Activated CD8-positive, alpha-beta memory T cell treated with anti-CD3 and anti-CD28 coated beads, Interleukin-2, amount 10 ng/mL, durations not matched to agents 7 days and 5 days (primary cell): ENCODE measurements around the gene SMIM12. TPM values are rescaled to one million over a fixed set of nuclear protein-coding genes. Genes with fewer than 3 reads are reported as not detected.

ENCODE experiments used
- ATAC-seq: fragments of 150-1000 bp; cut with Tn5 transposase; one replicate; pipeline ENCODE4 v1.10.0; 2021; ENCODE audit warnings: moderate library complexity
- CTCF ChIA-PET: fragments of 350-600 bp; sonication (Branson Sonifier 250); formaldehyde crosslinking; loops from one replicate; lab custom pipeline; 2021; ENCODE audit warnings: antibody characterized with exemption; lab: Charles Lee
- DNase-seq: peaks from one replicate; pipeline ENCODE4 v3.0.0-alpha.2; 2020
- H3K27ac Mint-ChIP-seq: one replicate; pipeline ENCODE4 v1.8.0; 2021; ENCODE audit warnings: mild to moderate bottlenecking, mixed read lengths
- H3K27me3 Mint-ChIP-seq: one replicate; pipeline ENCODE4 v1.8.0; 2021; ENCODE audit warnings: mixed read lengths
- H3K36me3 Mint-ChIP-seq: one replicate; pipeline ENCODE4 v1.8.0; 2021; ENCODE audit warnings: mild to moderate bottlenecking, mixed read lengths
- H3K4me1 Mint-ChIP-seq: one replicate; pipeline ENCODE4 v1.8.0; 2021; ENCODE audit warnings: mixed read lengths
- H3K4me3 Mint-ChIP-seq: one replicate; pipeline ENCODE4 v1.8.0; 2021; ENCODE audit warnings: mild to moderate bottlenecking, moderate library complexity, mixed read lengths
- H3K9me3 Mint-ChIP-seq: one replicate; pipeline ENCODE4 v1.8.0; 2022; ENCODE audit warnings: low read depth, mixed read lengths
- total RNA-seq, 2 experiments: library from RNA; stranded (reverse); gene quantifications; one replicate each; pipeline ENCODE4 v1.2.3, GENCODE V29; 2021

The SMIM12 gene
- total RNA-seq, 2 experiments from 2014 or later = 52.7 to 67.2 TPM

DNA sequence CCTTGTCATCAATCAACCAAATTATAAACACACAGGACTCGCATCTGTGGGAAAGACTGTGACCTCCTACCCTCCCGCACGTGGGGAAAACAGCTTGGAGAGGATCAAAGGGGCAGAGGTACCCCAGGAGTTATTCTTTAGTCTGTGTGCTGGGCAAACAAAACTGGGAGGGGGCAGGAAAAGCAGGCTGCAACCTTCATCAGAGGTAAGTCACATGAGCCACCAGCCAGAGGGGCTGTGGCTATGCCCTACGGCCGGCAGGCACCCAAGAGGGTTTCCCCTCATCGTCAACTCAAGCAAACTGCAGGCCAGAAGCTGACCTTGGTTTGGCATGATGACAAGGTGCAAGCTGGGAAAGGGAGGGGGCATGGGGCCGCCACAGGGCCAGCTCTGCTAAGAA is 12.5 kb downstream of the SMIM12 start:
- H3K27ac Mint-ChIP-seq = no peak overlapping the region
- no peak overlapping the region for H3K4me3 Mint-ChIP-seq
- CTCF ChIA-PET = interaction anchor here (1.4 kb wide), 1 partner anchor 20 kb away, joined by 4 read pairs; no protein-coding TSS in a partner anchor
- H3K27me3 Mint-ChIP-seq = no peaks in the 10 kb centered on the region
- DNase-seq (no peak), ATAC-seq (no peak)
- no peaks in the 10 kb centered on the region for H3K9me3 Mint-ChIP-seq
- peaks cover 9% of the 10 kb centered on the region for H3K36me3 Mint-ChIP-seq
- H3K4me1 Mint-ChIP-seq = peaks cover 12% of the 10 kb centered on the region

DNA sequence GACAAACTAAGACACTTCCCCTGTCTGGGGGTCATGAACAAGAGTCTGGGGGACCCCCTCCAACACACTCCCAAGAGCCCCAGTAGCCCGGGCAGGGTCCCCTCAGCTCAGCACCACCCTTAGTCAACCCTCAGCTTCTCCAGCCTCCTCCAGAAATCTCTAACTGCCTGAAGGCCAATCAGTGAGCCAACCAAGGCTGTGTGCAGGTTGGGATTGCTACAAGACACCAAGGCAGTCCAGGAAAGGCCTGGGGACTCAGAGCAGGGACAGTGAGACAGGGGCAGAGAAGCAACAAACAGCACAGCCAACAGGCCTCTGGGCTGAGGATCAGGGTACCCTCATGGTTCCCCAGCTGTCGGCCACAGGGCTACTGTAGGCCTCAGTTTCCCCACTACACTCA is 13.3 kb downstream of the SMIM12 start:
- no peak for DNase-seq
- H3K27me3 Mint-ChIP-seq = no peaks in the 10 kb centered on the region
- H3K9me3 Mint-ChIP-seq = no peaks in the 10 kb centered on the region
- H3K4me3 Mint-ChIP-seq = no peak overlapping the region
- no peak for ATAC-seq
- CTCF ChIA-PET = interaction anchor here (1.4 kb wide), 1 partner anchor 21 kb away, joined by 4 read pairs; no protein-coding TSS in a partner anchor
- H3K27ac Mint-ChIP-seq = no peak overlapping the region
- peaks cover 11% of the 10 kb centered on the region for H3K4me1 Mint-ChIP-seq
- peaks cover 6% of the 10 kb centered on the region for H3K36me3 Mint-ChIP-seq

DNA sequence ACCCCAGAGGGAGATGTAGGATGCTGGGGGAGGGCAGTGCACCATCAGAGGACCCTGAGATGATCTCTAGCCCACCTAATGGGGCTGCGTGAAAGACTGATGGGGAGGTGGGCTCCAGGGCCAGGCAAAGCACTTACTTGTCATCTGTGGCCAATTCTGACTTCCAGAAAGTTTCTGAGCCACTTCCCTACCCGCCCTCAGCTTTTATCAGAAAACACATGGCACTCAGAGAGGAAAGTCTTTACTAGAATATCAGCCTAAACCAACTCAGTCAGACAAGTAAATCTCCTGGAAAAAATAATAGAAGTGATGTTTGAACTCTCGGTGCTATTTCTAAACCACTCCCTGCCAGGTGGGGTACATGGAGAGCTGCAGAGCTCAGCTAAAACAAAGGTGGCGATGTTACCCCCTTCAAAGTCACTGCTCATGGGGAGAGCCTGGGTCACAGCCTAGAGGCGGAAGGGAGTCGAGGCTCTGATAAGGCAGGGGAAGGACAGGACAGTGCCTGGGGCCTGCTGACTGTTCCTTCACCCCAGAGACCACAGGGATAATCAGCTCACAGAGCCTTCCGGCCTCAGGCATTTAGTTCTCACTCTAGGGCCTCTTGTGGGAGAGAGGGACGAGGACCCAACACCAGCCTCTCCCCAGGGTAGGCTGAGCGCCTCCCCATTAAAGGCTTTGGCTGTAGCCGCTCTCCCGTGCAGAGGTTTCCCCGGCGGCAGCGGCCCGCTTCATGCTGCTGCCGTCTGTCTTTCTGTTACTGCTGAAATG is 14.2 kb downstream of the SMIM12 start:
- H3K9me3 Mint-ChIP-seq = no peaks in the 10 kb centered on the region
- CTCF ChIA-PET = interaction anchor here (2.2 kb wide), 1 partner anchor 7 kb away, joined by 10 read pairs; no protein-coding TSS in a partner anchor
- ATAC-seq (no peak), DNase-seq (no peak)
- H3K4me3 Mint-ChIP-seq = no peak overlapping the region
- H3K27me3 Mint-ChIP-seq = no peaks in the 10 kb centered on the region
- peaks cover 11% of the 10 kb centered on the region for H3K4me1 Mint-ChIP-seq
- no peak overlapping the region for H3K27ac Mint-ChIP-seq
- peaks cover 6% of the 10 kb centered on the region for H3K36me3 Mint-ChIP-seq

DNA sequence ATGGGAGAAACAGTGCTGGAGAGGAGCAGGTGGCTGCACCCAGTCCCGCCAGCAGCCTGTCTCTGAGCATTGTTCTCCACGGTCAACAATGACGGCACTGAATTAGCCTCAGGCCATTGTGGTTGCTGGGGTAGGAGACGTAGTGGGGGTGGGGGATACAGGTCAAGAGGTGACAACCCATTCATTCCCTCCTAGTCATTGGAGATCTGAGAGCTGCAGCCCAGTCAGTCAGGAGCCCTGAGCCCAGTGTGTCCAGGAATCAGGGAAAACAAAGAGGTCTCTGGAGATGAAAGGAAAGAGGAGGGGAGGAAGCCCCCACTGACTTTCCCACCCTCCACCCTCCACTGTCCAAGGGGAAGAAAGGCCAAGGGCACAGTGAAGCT is 15.3 kb downstream of the SMIM12 start:
- CTCF ChIA-PET = interaction anchor here (2.2 kb wide), 1 partner anchor 8 kb away, joined by 10 read pairs; no protein-coding TSS in a partner anchor
- ATAC-seq (no peak), DNase-seq (no peak)
- Mint-ChIP-seq H3K27me3 (no peaks in the 10 kb centered on the region), H3K36me3 (peaks cover 2% of the 10 kb centered on the region), H3K9me3 (no peaks in the 10 kb centered on the region), H3K4me3 (no peak overlapping the region), H3K4me1 (peaks cover 11% of the 10 kb centered on the region), H3K27ac (no peak overlapping the region)

DNA sequence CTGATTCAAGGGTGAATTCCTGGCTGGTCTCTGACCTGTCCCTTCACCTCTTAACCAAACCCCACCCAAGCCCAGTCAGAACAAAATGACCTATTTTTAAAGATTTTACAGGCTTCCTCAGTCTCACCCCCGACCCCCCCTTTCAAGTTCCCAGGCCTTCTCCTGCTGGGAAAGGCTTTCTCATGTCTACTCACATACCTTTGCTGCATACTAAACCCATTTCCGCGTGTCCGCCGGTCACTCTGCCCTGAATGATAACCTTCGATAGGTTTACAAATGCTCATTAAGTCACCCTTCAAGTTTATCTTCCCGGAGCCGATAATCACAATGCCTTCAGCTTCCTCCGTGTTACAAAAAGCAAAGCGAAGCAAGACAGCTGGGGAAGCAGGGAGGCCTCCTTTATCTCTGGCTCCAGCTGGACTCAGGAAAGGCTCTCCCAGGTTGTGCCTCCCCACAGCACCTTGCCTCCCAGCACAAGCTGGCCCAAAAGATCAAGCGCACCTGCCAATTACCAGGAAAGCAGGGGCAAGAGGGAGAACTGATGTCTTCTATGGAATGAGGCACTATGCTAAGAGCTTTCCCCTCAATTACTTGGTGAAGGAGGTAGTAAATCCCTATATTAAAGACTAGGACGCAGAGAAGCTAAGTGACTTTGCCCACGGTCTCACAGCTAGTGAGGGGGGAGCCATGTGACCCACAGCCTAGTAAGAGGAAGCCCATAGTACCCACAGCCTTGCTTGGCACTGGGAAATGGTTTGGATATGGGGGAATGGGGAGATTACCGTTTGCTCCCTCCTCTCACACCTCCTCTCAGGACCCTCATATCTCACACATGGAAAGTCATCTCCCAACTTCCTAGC is 15.9 kb downstream of the SMIM12 start:
- Mint-ChIP-seq H3K27ac (peak overlapping the region; percentile 26), H3K4me3 (no peak overlapping the region)
- CTCF ChIA-PET = interaction anchor here (2.2 kb wide), 1 partner anchor 9 kb away, joined by 10 read pairs; no protein-coding TSS in a partner anchor

DNA sequence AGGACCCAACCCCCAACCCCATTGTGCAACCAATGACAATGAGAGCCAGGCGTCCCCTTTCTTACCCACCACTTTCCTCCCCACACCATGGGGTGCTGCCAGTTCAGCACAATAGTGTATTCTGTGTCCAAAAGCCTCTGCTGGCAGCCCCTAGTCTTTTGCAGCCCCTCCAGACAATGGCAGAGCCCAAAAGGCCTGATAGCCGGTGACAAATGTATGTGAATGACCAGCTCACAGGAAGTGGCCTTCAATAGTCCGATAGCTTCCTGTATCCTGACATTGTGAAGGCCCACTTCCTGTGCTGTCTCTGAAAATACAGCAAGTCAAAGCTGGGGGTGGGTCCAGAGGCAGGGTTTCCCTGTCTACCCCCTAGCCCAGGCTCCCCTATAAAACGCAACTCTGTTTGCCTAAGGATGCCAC is 16.6 kb downstream of the SMIM12 start:
- CTCF ChIA-PET = interaction anchor here (1.1 to 2.2 kb wide), 2 partner anchors 10 to 11 kb away, joined by 3 to 10 read pairs; no protein-coding TSS in a partner anchor
- ATAC-seq (no peak), DNase-seq (no peak)
- Mint-ChIP-seq H3K36me3 (no peaks in the 10 kb centered on the region), H3K4me3 (no peak overlapping the region), H3K9me3 (no peaks in the 10 kb centered on the region), H3K4me1 (peaks cover 11% of the 10 kb centered on the region), H3K27me3 (no peaks in the 10 kb centered on the region), H3K27ac (peak overlapping the region; percentile 26)

More for the DNA sequence above, 15.9 kb downstream of the SMIM12 start:
- no peaks in the 10 kb centered on the region for H3K36me3 Mint-ChIP-seq
- peaks cover 11% of the 10 kb centered on the region for H3K4me1 Mint-ChIP-seq
- no peaks in the 10 kb centered on the region for H3K27me3 Mint-ChIP-seq
- DNase-seq (no peak), ATAC-seq (no peak)
- H3K9me3 Mint-ChIP-seq = no peaks in the 10 kb centered on the region

DNA sequence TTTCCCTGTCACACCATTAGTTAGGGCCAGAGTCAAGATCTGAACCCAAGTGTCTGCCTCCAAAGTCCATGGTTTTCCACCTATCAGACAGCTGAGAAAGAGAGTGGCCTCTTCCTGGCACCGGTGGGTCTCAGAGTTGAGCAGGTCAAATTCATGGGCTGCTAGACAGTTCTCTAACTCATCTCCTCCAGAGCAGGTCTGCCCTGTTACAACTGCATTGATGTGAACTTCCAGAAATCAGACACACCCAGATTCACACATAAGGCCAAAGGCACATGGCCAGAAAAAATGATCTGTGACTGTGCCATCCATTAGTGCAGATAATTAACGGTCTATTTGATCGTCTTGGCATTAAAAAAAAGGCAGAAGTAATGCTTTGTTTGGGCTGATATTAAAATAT is 17.5 kb downstream of the SMIM12 start:
- no peak overlapping the region for H3K27ac Mint-ChIP-seq
- DNase-seq (no peak), ATAC-seq (no peak)
- H3K4me3 Mint-ChIP-seq = no peak overlapping the region
- H3K9me3 Mint-ChIP-seq = no peaks in the 10 kb centered on the region
- H3K27me3 Mint-ChIP-seq = no peaks in the 10 kb centered on the region
- no peaks in the 10 kb centered on the region for H3K36me3 Mint-ChIP-seq
- CTCF ChIA-PET = interaction anchor here (1.0 to 1.1 kb wide), 2 partner anchors 10 to 11 kb away, joined by 3 read pairs; no protein-coding TSS in a partner anchor
- H3K4me1 Mint-ChIP-seq = peaks cover 11% of the 10 kb centered on the region

DNA sequence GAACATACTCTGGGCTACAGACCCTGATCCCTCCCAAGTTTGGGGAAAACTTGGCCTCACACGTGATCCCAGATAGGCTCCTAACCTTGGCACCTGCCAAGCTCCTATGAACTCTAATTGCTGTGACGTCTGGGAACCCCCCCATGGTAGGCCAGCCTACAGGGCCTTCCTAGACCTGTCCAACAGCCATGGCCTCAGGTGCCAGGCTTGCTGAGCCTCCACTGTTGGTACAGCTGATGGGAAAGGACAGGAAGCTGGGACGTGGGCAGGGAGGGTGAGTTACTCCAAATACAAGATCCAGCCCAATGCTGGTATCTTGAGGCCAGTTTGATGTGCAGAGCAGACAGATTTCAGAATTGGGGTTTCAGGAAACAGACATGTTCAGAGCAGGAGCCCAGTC is 19.1 kb downstream of the SMIM12 start:
- no peak overlapping the region for H3K27ac Mint-ChIP-seq
- ATAC-seq = no peak
- H3K9me3 Mint-ChIP-seq = no peaks in the 10 kb centered on the region
- peak; percentile 22 for DNase-seq
- CTCF ChIA-PET = interaction anchor here (0.9 kb wide), 1 partner anchor 12 kb away, joined by 3 read pairs; no protein-coding TSS in a partner anchor
- H3K4me1 Mint-ChIP-seq = peaks cover 11% of the 10 kb centered on the region
- no peak overlapping the region for H3K4me3 Mint-ChIP-seq
- no peaks in the 10 kb centered on the region for H3K27me3 Mint-ChIP-seq
- no peaks in the 10 kb centered on the region for H3K36me3 Mint-ChIP-seq

DNA sequence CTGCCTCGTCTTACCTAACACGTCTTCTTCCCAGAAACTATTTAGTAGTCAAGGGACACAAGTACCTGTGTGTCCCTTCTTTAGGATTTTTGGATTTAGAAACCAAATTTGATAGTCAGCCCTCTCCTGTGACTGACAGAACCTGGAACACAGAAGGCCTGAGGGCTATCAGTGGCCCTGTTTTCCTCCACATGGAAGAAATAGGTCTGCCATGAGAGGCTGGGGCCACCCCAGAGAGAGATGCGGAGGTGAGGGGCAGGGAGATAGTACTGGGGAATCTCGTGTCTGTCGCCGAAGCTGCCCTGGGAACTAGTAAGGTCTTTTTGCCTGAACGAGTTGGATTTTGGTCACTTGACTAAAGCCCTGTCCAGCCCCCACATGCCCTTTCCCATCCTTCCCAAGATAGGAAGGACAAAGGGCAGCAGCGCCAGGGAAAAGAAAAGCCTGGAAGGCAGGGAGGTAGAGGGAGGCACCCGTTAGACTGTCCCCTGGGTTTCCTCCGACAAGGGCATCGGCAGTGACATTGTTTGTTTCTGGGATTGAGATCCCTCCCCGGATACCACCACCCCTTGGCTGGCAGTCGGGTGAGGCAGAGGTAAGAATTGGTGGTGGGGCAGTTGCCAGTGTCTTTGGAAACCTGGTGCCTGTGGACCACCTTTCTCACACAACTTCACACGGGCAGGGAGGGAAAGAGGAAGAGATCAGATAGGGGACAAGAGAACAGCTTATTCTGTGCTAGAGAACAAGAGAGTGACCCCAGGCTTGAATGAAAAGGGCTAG is 19.8 kb downstream of the SMIM12 start:
- CTCF ChIA-PET = interaction anchor here (0.9 kb wide), 1 partner anchor 13 kb away, joined by 3 read pairs; no protein-coding TSS in a partner anchor
- H3K27me3 Mint-ChIP-seq = no peaks in the 10 kb centered on the region
- H3K36me3 Mint-ChIP-seq = no peaks in the 10 kb centered on the region
- no peak for ATAC-seq
- H3K4me1 Mint-ChIP-seq = peaks cover 11% of the 10 kb centered on the region
- peak; percentile 22 for DNase-seq
- no peak overlapping the region for H3K27ac Mint-ChIP-seq
- no peak overlapping the region for H3K4me3 Mint-ChIP-seq
- no peaks in the 10 kb centered on the region for H3K9me3 Mint-ChIP-seq

DNA sequence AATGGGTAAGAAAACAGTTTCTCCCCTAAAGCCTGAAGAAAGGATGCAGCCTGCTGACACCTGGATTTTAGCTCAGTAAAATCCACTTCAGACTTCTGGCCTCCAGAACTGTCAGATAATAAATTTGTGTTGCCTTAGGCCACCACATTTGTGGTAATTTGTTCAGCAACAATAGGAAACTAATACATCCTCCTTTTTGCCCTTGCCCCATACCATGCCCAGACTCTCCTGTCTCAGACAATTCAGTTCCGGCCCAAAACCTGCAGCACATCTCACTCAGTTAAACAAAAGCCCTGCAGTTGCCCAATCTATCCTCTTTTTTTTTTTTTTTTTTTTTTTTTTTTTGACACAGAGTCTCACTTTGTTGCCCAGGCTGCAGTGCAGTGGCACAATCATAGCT is 25.8 kb downstream of the SMIM12 start:
- H3K36me3 Mint-ChIP-seq = no peaks in the 10 kb centered on the region
- CTCF ChIA-PET = interaction anchor here (3.3 kb wide), 1 partner anchor 19 kb away, joined by 8 read pairs; no protein-coding TSS in a partner anchor
- no peaks in the 10 kb centered on the region for H3K27me3 Mint-ChIP-seq
- no peak overlapping the region for H3K27ac Mint-ChIP-seq
- no peak overlapping the region for H3K4me3 Mint-ChIP-seq
- no peaks in the 10 kb centered on the region for H3K9me3 Mint-ChIP-seq
- ATAC-seq = no peak
- H3K4me1 Mint-ChIP-seq = no peaks in the 10 kb centered on the region
- DNase-seq = no peak

DNA sequence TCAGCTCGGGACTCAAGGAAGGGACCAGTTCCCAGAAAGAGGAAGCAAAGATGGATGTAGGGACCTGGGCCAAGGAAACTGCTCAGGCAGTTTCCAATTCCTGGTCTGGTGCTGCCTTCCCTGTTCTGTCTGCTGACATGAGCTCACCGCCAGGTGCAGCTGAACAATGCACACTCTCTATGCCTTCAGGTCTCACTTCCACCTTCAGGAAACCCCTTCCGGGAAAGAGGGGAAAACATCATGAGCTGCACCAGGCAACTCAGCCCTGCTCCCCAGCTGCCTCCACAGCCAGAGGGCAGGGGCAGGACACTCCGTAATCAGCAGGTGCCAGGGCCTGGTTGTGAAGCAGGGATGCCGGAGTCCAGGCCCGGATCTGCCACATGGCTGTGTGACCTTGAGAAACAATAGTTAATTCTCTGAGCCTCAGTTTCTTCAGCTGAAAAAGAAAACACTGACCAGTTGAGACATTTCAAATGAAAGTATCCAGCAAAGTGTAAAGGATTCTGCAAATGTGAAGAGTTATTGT is 27.8 kb downstream of the SMIM12 start:
- CTCF ChIA-PET = interaction anchor here (0.8 kb wide), 1 partner anchor 11 kb away, joined by 3 read pairs; no protein-coding TSS in a partner anchor

DNA sequence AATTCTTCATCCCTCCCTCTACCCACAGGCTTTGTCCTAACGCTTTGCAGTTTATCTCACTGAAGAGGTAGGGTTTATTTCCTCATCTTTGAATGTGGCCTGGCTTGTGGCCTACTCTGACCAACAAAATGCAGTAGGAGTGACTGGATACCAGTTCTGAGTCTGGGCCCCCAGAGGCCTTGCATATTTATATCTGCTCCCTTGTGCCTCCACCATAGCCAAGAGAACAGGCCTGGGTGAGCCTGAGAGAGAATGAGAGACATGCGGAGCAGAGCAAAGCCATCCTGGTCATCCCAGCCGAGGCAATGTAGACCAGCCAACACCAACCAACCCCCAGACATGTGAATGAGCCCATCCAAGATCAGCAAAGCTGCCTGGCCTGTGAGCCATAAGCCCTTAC is 30.3 kb downstream of the SMIM12 start:
- DNase-seq = peak; percentile 30
- no peaks in the 10 kb centered on the region for H3K27me3 Mint-ChIP-seq
- CTCF ChIA-PET = no interaction called here
- H3K4me3 Mint-ChIP-seq = no peak overlapping the region
- H3K36me3 Mint-ChIP-seq = no peaks in the 10 kb centered on the region
- H3K4me1 Mint-ChIP-seq = no peaks in the 10 kb centered on the region
- no peak for ATAC-seq
- H3K9me3 Mint-ChIP-seq = no peaks in the 10 kb centered on the region
- H3K27ac Mint-ChIP-seq = no peak overlapping the region

More for the DNA sequence above, 27.8 kb downstream of the SMIM12 start:
- DNase-seq (no peak), ATAC-seq (no peak)
- H3K27me3 Mint-ChIP-seq = no peaks in the 10 kb centered on the region
- no peak overlapping the region for H3K27ac Mint-ChIP-seq
- no peaks in the 10 kb centered on the region for H3K4me1 Mint-ChIP-seq
- no peak overlapping the region for H3K4me3 Mint-ChIP-seq
- no peaks in the 10 kb centered on the region for H3K36me3 Mint-ChIP-seq
- no peaks in the 10 kb centered on the region for H3K9me3 Mint-ChIP-seq
